K562 (cell line): ENCODE results near the gene TMEM132C.

Experiments
- CTCF ChIP-seq, 3 experiments: IDR thresholded peaks in 2 of 3; conservative IDR thresholded peaks in 1 of 3; 2 replicates each; pipeline ENCODE4 v1.5.1; 2011 to 2012; ENCODE audit warnings: low read length in 3 of 3, mild to moderate bottlenecking in 3 of 3, control low read depth in 2 of 3, improper control_type of control experiment in 1 of 3, inconsistent platforms in 1 of 3, low read depth in 1 of 3, mixed read lengths in 1 of 3, moderate library complexity in 1 of 3; ENCODE audit not compliant: insufficient read depth in 2 of 3
- FOXM1 ChIP-seq, 2 experiments: fragments of 450-650 bp in 1 of 2; sonication (generic) in 1 of 2; formaldehyde crosslinking in 1 of 2; IDR thresholded peaks; 2 replicates each; pipeline versions ENCODE4 v1.6.1 to v1.9.0; 2017 to 2022; ENCODE audit warnings: low read depth in 2 of 2, mild to moderate bottlenecking in 2 of 2, missing genetic modification reagents in 1 of 2, moderate library complexity in 1 of 2
- MBD1 ChIP-seq: fragments of 250-450 bp; sonication (Bioruptor Pico); IDR thresholded peaks from 2 replicates; pipeline ENCODE4 v1.8.0; 2022; ENCODE audit warnings: inconsistent platforms
- TF ChIP-seq, protein P1 (sequence below): sonication (generic); formaldehyde crosslinking; IDR thresholded peaks from 2 replicates; pipeline ENCODE4 v1.8.1; 2023; ENCODE audit warnings: mild to moderate bottlenecking, missing genetic modification reagents, moderate library complexity

DNA sequence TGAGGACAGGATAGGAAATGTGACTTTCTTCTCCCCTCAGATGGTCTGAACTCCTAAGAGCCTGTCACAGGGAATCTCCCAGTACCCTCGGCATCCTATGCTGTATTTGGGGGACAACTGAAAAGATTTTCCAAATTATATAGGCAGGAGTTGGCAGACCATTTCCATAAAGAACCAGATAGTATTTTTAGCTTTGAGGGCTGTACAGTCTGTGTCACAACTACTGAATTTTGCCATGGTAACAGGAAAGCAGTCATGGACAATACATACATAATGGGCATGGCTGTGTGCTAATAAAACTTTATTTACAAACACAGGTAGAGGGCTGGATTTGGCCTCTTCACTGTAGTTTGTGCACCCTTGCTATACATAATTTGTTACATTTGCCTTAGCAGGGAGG lies 30.4 kb upstream of the TMEM132C start:
- TF ChIP-seq MBD1 (CRISPR knock-in tag) (no peak), CTCF (IDR thresholded peaks at IDR 0.05 in 2 of 3, conservative IDR thresholded peaks at IDR 0.05 in 1 of 3; ENCODE audit: insufficient read depth in 2 of 3, low read depth in 1 of 3, low read length in 3 of 3) (no peak), FOXM1 (IDR thresholded peaks at IDR 0.05; ENCODE audit: low read depth) (no peak), FOXM1 (CRISPR knock-in tag; IDR thresholded peaks at IDR 0.05; ENCODE audit: low read depth) (no peak)
- TF ChIP-seq, protein P1, sequence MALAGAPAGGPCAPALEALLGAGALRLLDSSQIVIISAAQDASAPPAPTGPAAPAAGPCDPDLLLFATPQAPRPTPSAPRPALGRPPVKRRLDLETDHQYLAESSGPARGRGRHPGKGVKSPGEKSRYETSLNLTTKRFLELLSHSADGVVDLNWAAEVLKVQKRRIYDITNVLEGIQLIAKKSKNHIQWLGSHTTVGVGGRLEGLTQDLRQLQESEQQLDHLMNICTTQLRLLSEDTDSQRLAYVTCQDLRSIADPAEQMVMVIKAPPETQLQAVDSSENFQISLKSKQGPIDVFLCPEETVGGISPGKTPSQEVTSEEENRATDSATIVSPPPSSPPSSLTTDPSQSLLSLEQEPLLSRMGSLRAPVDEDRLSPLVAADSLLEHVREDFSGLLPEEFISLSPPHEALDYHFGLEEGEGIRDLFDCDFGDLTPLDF (CRISPR knock-in tag) = no peak
